HG02885 (cell line): ENCODE measurements around the gene ARSG.
"Not testable (repeated sequence)": the region's sequence is repeated elsewhere in the genome, so short reads cannot be mapped to it uniquely, and the experiment has no call there.

Experiments used
- ATAC-seq: cut with Tn5 transposase; IDR thresholded peaks from one replicate; pipeline ENCODE4 v1.9.1; 2021; ENCODE audit warnings: mild to moderate bottlenecking; ENCODE audit not compliant: unreplicated experiment, poor library complexity

ARSG gene

GRCh38 chr17:68359791-68360535 is 68.7 kb downstream of the ARSG start:
- no peak for ATAC-seq

GRCh38 chr17:68365469-68365868 is 74.2 kb downstream of the ARSG start:
- no peak for ATAC-seq

- ATAC-seq: no peak
Observed at GRCh38 chr17:68368387-68368786, 77.1 kb downstream of the ARSG start.

- ATAC-seq: no peak
Observed at GRCh38 chr17:68375566-68375965, 84.3 kb downstream of the ARSG start.

GRCh38 chr17:68376178-68376577 is 84.9 kb downstream of the ARSG start:
- ATAC-seq: not testable (repeated sequence)

GRCh38 chr17:68377771-68378267 is 86.5 kb downstream of the ARSG start:
- no peak for ATAC-seq

GRCh38 chr17:68378268-68379176 is 87.2 kb downstream of the ARSG start:
- no peak for ATAC-seq

- no peak for ATAC-seq
Observed at GRCh38 chr17:68379177-68379510, 87.8 kb downstream of the ARSG start.

GRCh38 chr17:68379692-68380677 is 88.7 kb downstream of the ARSG start:
- ATAC-seq: no peak

- peak; percentile 46 for ATAC-seq
Observed at GRCh38 chr17:68381076-68381900, 90.0 kb downstream of the ARSG start.

GRCh38 chr17:68382582-68383085 is 91.3 kb downstream of the ARSG start:
- ATAC-seq: no peak

- ATAC-seq: no peak
Observed at GRCh38 chr17:68383120-68383442, 91.8 kb downstream of the ARSG start.

- no peak for ATAC-seq
Observed at GRCh38 chr17:68383443-68384321, 92.4 kb downstream of the ARSG start.

- no peak for ATAC-seq
Observed at GRCh38 chr17:68384471-68384870, 93.2 kb downstream of the ARSG start.

GRCh38 chr17:68384941-68385340 is 93.6 kb downstream of the ARSG start:
- no peak for ATAC-seq

GRCh38 chr17:68385490-68386215 is 94.4 kb downstream of the ARSG start:
- no peak for ATAC-seq

GRCh38 chr17:68387435-68388218 is 96.3 kb downstream of the ARSG start:
- ATAC-seq: no peak
